Vagina (tissue), 2 donors: Measurements from ENCODE around the gene EPS15. TPM values are rescaled to one million over a fixed set of nuclear protein-coding genes. Genes with fewer than 3 reads are reported as not detected.

ENCODE experiments used
- DNase-seq, 2 donors: peaks; one replicate each; pipeline ENCODE4 v3.0.0-alpha.2; 2017; ENCODE audit errors: extremely low spot score in 2 of 2
- H3K27ac ChIP-seq: fragments of 200-600 bp; sonication (generic); one replicate; pipeline ENCODE4 v1.5.1; 2019
- H3K27me3 ChIP-seq: fragments of 200-600 bp; sonication (generic); one replicate; pipeline ENCODE4 v1.5.1; 2019
- H3K36me3 ChIP-seq, 2 donors: fragments of 200-600 bp; sonication (generic); one replicate each; pipeline ENCODE4 v1.5.1; 2017 to 2019
- H3K4me1 ChIP-seq: fragments of 200-600 bp; sonication (generic); one replicate; pipeline ENCODE4 v1.5.1; 2019
- H3K4me3 ChIP-seq, 2 donors: fragments of 200-600 bp; sonication (generic); 1 replicate in 1 of 2; 2 replicates in 1 of 2; pipeline ENCODE4 v1.5.1; 2016 to 2019
- H3K9me3 ChIP-seq: fragments of 200-600 bp; sonication (generic); one replicate; pipeline ENCODE4 v1.5.1; 2019
- CTCF ChIP-seq, 3 experiments: fragments of 450-650 bp in 2 of 3; fragments of 200-600 bp in 1 of 3; sonication (generic) in 1 of 3; IDR thresholded peaks; one replicate each; pipeline ENCODE4 v1.5.1; 2017 to 2019; ENCODE audit warnings: antibody characterized with exemption in 3 of 3, mild to moderate bottlenecking in 2 of 3, moderate library complexity in 2 of 3
- POLR2A ChIP-seq, 2 donors: fragments of 450-650 bp; IDR thresholded peaks; one replicate each; pipeline ENCODE4 v1.6.1; 2017; ENCODE audit warnings: antibody characterized with exemption in 2 of 2, mild to moderate bottlenecking in 2 of 2, moderate library complexity in 2 of 2
- POLR2AphosphoS5 ChIP-seq, 2 donors: sonication (generic); formaldehyde crosslinking; IDR thresholded peaks; one replicate each; pipeline ENCODE4 v1.9.0; 2017; ENCODE audit warnings: antibody characterized with exemption in 2 of 2, mild to moderate bottlenecking in 2 of 2, low read depth in 1 of 2; ENCODE audit not compliant: insufficient read depth in 1 of 2
- intact Hi-C: fragments of 100-400 bp; cut with DNase I; formaldehyde crosslinking; loops from one replicate; pipeline ENCODE4 v1.15.1; 2023
- total RNA-seq: library from RNA; depleted of rRNA; stranded (reverse); fragments of >200 nt; gene quantifications from one replicate; pipeline ENCODE4 v1.2.3, GENCODE V29; 2016

Gene EPS15
- total RNA-seq, 1 donor from 2014 or later = 70.5 TPM

GRCh38 chr1:51324251-51325010, 194.6 kb downstream of the EPS15 start:
- no peak for DNase-seq
- Histone ChIP-seq H3K4me1 (peaks cover 13% of the 10 kb centered on the region), H3K36me3 (no peaks in the 10 kb centered on the region), H3K9me3 (no peaks in the 10 kb centered on the region), H3K27ac (no peak overlapping the region), H3K4me3 (no peak overlapping the region), H3K27me3 (no peaks in the 10 kb centered on the region)
- no peak for TF ChIP-seq CTCF (IDR thresholded peaks at IDR 0.05)
- no peak for TF ChIP-seq POLR2A (IDR thresholded peaks at IDR 0.05)
- TF ChIP-seq POLR2AphosphoS5 (IDR thresholded peaks at IDR 0.05; ENCODE audit: insufficient read depth in 1 of 2, low read depth in 1 of 2) = no peak
- intact Hi-C loops = no loop called here

- H3K4me3 ChIP-seq = no peak overlapping the region
- no peaks in the 10 kb centered on the region for H3K9me3 ChIP-seq
- intact Hi-C loops = no loop called here
- H3K27ac ChIP-seq = no peak overlapping the region
- no peaks in the 10 kb centered on the region for H3K27me3 ChIP-seq
- no peaks in the 10 kb centered on the region for H3K36me3 ChIP-seq
- TF ChIP-seq POLR2A (IDR thresholded peaks at IDR 0.05) (no peak), CTCF (IDR thresholded peaks at IDR 0.05) (no peak), POLR2AphosphoS5 (IDR thresholded peaks at IDR 0.05; ENCODE audit: insufficient read depth in 1 of 2, low read depth in 1 of 2) (no peak)
- no peak for DNase-seq
- H3K4me1 ChIP-seq = peaks cover 6% of the 10 kb centered on the region
Observed at GRCh38 chr1:51323778-51324177, 195.3 kb downstream of the EPS15 start.

- DNase-seq = no peak
- intact Hi-C loops = no loop called here
- peaks cover 4% of the 10 kb centered on the region for H3K4me1 ChIP-seq
- no peak for TF ChIP-seq POLR2AphosphoS5 (IDR thresholded peaks at IDR 0.05; ENCODE audit: insufficient read depth in 1 of 2, low read depth in 1 of 2)
- TF ChIP-seq POLR2A (IDR thresholded peaks at IDR 0.05) = no peak
- no peak for TF ChIP-seq CTCF (IDR thresholded peaks at IDR 0.05)
- no peaks in the 10 kb centered on the region for H3K9me3 ChIP-seq
- no peak overlapping the region for H3K27ac ChIP-seq
- no peaks in the 10 kb centered on the region for H3K36me3 ChIP-seq
- H3K4me3 ChIP-seq = no peak overlapping the region
- H3K27me3 ChIP-seq = no peaks in the 10 kb centered on the region
Observed at GRCh38 chr1:51322417-51323101, 196.5 kb downstream of the EPS15 start.

- Histone ChIP-seq H3K36me3 (no peaks in the 10 kb centered on the region), H3K27ac (peak overlapping the region; percentile 37), H3K4me1 (peaks cover 4% of the 10 kb centered on the region), H3K9me3 (no peaks in the 10 kb centered on the region), H3K4me3 (no peak overlapping the region), H3K27me3 (no peaks in the 10 kb centered on the region)
- TF ChIP-seq CTCF (IDR thresholded peaks at IDR 0.05) (no peak), POLR2AphosphoS5 (IDR thresholded peaks at IDR 0.05; ENCODE audit: insufficient read depth in 1 of 2, low read depth in 1 of 2) (no peak), POLR2A (IDR thresholded peaks at IDR 0.05) (no peak)
- DNase-seq = no peak
- intact Hi-C loops = no loop called here
Observed at GRCh38 chr1:51321924-51322280, 197.2 kb downstream of the EPS15 start.
